Head of caudate nucleus (tissue), 42 donors: ENCODE results near the gene HEXIM2.
A peak's percentile ranks its signal among the peaks of the same experiment; 100 is the strongest.
"Not testable (repeated sequence)": the region's sequence is repeated elsewhere in the genome, so short reads cannot be mapped to it uniquely, and the experiment has no call there.

Source experiments
- DNase-seq, 42 donors: peaks; one replicate each; pipeline versions ENCODE4 v3.0.0 to v3.0.0-alpha.2; 2020 to 2021; ENCODE audit warnings: mixed read lengths in 7 of 42
- intact Hi-C: fragments of 100-400 bp; cut with DNase I; formaldehyde crosslinking; loops from one replicate; pipeline ENCODE4 v1.15.0; 2022

Gene HEXIM2

DNA sequence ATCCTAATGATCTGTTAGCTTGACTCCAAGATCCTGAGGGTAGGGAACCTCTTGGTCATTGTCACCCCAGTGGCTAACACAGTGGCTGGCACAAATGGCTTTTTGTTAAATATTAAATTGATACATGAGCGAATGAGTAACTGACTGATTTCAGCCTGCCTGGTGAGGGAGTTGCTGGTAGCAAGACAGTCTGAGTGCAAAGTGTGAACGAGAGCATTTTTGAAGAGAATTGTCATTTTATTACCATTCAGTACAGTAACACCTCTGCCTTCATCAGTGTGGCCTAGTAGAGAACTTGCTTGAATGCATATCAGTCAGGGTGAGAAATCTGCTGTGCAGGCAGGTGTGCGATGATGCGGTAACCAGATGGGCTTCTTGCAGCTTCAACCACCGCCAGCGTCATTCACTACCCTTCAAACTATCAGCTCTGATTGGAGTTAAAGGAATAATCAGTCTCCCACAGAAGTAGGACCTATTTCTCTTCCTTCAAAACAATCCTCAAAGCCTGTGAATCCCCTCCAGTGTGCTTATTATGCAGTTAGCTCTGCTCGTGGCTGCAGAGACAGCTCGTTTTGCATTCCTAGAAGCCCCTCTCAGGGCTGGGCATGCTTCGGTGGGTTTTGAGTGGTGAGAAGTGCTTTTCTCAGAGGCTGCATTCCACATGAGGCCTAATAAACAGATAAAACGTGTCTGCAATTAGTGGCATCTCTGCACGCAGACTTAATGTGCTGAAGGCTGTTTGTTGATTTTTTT lies 29.0 kb downstream of the HEXIM2 start:
- intact Hi-C loops: no loop called here
- DNase-seq: peak in 9 of 42 donors; percentile 10 to 56 (median 25)

DNA sequence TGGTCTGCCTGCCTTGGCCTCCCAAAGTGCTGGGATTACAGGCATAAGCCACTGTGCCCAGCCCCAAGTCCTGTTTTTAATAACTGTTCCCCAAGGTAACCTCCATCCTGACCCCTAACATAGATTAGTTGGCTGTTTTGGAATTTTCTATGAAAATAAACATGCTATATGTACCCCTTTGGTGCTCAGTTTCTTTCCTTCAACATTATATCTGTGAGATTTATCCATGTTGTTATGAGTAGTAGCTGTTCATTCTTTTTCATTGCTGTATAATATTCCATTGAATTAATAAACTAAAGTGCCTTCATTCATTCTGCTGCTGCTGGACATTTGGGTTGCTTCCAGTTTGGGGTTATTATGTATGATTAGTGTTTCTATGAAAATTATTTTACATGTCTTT lies 33.7 kb downstream of the HEXIM2 start:
- intact Hi-C loops: loop anchor here (5.0 kb wide), 1 partner anchor 43 kb away; no protein-coding TSS in a partner anchor

DNA sequence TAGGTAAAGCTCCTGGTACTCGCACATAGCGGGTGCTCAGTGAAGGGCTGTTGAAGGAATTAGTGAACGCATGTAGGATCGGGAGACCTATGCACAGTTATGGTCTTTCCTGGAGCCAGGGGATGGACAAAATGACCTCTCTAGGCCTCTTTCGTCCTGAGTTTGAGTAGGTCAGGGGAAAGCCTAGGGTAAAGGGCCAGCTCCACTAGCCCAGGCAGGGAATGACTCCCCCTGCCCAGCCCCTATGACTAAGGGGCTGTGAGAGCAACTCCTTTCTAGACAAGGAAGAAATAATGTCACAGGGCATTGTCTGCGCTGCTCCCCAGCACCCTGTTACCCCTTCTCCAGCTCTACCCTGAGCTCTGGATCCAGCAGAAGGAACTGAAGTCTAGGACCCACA lies 35.4 kb downstream of the HEXIM2 start:
- intact Hi-C loops: loop anchor here (2.0 to 5.0 kb wide), 2 partner anchors 45 to 60 kb away; no protein-coding TSS in a partner anchor

More for the DNA sequence above, 33.7 kb downstream of the HEXIM2 start:
- DNase-seq: no peak

DNA sequence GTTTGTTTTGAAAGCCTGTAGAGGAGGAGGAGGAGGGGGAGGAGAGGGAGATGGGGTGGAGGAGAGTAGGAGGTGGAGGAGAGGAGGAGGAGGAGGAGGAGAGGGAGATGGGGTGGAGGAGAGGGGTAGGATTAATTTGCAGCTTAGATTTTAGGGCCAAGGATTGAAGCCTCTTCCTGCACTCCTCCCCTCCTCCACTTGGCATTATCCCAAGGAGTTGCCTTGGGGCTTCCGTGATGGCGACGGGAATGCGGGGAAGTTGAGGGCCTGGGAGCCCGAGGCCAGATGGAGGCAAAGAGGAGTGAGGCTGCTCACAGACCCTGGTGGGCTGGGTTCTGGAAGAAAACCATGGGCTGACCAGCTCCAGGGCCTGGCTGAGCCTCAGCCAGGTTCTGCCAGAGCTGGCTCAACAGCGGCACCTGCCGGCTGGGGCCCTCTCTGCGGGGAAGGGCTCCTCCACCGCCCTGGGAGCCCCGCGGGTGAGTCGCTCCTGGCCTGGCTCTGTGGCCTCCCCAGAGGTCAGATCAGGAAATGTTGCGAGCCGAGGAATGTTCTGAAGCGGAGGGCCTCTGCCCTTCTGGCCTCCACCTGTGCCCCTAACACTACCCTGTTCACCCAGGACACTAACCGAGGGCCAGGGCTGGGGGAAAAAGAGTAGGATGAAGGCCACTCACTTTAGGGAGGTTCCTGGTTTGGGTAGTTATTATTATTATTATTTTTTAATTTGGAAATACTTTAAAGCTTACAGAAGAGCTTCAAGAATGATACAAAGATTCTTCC lies 36.1 kb downstream of the HEXIM2 start:
- DNase-seq: peak; percentile 79 to 97 (median 92)
- intact Hi-C loops: loop anchor here (2.0 to 5.0 kb wide), 2 partner anchors 45 to 61 kb away; no protein-coding TSS in a partner anchor

More for the DNA sequence above, 35.4 kb downstream of the HEXIM2 start:
- no peak for DNase-seq

DNA sequence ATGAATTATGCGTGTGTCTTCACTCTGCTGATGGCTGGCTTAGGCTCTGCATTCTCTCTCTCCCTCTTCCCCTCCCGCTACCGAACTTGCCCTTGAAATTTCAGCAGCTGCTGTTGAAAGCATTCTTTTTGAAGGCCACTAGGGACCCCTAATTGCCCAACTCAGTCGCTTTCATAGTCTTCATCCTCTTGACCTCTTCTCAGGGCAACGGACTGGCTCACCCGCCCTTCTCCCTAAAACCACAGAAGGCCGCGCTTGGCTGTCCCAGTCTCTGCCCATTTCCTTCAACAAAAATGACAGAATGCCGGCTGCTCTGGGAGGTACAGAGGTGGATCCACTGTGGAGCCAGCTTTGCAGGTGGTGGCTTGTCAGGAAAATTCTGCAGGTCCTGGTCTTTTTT lies 39.0 kb downstream of the HEXIM2 start:
- no peak for DNase-seq

DNA sequence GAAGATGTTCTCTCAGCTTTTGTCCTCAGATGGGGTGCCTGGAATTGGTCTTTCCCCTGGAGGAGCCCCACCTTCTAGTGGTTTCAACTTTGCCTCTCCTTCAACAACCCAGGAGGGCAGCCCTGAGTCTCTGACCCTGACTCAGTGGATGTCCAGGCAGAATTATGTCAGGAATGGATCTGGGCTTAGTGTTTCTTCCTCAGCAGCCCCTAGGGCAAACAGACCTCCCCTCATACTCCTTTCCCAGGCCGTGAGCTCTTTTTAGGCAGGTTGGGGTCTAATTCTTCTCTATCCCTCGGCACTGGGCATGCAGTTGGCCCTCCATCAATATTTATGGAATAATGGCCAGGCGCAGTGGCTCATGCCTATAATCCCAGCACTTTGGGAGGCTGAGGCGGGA lies 39.8 kb downstream of the HEXIM2 start:
- intact Hi-C loops: no loop called here
- DNase-seq: no peak

More for the DNA sequence above, 39.0 kb downstream of the HEXIM2 start:
- intact Hi-C loops: no loop called here

DNA sequence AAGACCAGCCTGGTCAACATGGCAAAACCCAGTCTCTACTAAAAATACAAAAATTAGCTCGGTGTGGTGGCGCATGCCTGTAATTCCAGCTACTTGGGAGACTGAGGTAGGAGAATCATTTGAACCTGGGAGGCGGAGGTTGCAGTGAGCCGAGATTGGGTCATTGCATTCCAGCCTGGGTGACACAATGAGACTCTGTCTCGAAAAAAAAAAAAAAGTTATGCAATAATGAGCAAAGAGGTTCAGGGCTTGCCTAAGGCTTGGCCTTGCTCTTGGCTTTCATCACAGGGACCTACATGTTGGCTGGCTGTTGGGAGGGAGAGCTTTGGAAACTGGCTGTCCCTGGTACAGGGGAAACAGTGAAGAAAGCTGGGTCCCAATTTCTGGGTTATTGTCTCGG lies 40.2 kb downstream of the HEXIM2 start:
- intact Hi-C loops: not testable (repeated sequence)

DNA sequence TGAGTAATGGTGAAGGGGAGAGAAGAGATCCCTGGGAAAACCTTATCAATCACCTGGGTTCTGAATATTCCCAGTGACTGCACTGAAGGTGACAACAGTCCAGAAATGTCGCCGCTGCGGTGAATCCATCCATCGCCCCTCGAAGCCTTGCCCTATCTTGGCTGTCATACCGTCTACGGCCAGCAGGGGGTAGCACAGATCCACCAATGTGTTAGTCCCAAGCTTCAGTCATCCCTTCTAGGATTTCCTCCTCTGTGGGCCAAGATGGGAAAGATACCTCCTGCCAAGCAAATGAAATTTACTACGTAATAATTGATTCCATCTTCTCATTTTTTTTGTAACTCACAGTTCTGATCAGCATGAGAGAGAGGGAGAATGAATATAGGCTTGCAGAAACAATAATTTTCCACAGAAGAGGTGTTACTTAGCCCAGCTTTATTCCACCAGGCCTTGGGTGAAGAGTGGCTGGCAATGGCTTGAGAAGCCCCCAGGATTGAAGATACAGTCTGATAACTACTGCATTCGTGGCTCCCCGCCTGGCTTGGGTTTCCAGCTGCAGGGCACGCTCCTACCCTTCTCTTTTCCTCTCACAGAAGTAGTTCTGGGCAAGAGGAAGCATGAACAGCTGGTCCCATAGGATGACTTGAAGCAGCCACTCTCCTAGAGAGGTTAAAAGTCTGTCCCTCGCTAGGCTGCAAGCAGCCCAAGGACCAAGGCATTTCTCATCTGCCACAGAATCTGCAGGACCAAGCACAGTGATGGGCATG lies 57.4 kb downstream of the HEXIM2 start:
- intact Hi-C loops: loop anchor here (2.0 kb wide), 1 partner anchor 168 kb away; no protein-coding TSS in a partner anchor
- DNase-seq: peak; percentile 54 to 97 (median 92)

More for the DNA sequence above, 40.2 kb downstream of the HEXIM2 start:
- not testable (repeated sequence) for DNase-seq
